ENCODE data around the gene PNMT. TPM values are rescaled to one million over a fixed set of nuclear protein-coding genes. Genes with fewer than 3 reads are reported as not detected.

PNMT gene
- total and polyA plus RNA-seq, 7 donors, result 5.9 to 15.3 (median 8.6) TPM

DNA sequence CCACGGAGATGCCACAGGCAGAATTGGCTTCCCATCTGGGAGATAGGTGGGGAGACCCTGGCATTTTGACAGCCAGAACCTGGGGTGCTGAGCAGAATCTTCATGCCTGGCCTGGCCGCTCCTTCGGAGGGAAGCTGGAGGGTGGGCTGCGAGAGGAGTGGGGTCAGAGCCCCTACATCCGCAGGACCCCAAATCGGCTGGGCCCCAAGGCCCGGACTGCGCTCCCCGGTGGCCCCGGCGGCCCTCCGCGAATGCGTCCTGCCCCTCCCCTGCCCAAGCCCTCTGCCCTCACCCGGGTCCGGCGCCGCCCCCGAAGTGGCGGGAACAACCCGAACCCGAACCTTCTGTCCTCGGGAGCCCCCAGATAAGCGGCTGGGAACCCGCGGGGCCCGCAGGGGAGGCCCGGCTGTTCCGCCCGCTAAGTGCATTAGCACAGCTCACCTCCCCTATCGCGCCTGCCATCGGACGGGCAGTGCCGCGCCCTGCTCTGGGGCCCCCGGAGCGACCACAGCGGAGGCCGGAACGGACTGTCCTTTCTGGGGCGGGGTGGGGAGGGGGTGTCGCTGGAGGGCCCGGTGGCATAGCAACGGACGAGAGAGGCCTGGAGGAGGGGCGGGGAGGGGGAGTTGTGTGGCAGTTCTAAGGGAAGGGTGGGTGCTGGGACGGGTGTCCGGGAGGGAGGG lies 850 bp upstream of the PNMT start:
- Histone ChIP-seq H3K36me3 (ENCODE audit: insufficient read depth in 1 of 2, low read depth in 1 of 2) (no peaks in the 10 kb centered on the region), H3K4me1 (peaks cover 50% of the 10 kb centered on the region), H3K27ac (peak overlapping the region; percentile 96), H3K9me3 (no peaks in the 10 kb centered on the region), H3K4me3 (peak overlapping the region; percentile 79), H3K27me3 (ENCODE audit: insufficient read depth in 3 of 3, low read length in 2 of 3) (no peaks in the 10 kb centered on the region)
- TF ChIP-seq CTCF (IDR thresholded peaks at IDR 0.05), result no peak
- WGBS, 3 donors, result 1 to 3% (median 3%) methylated on average over 43 to 49 of the region's 49 CpGs
- ATAC-seq (peak in 3 of 4 donors; percentile 9 to 26 (median 18)), DNase-seq (peak in 1 of 2 donors; percentile 88)
- intact Hi-C loops (cut with DNase I), result no loop called here

DNA sequence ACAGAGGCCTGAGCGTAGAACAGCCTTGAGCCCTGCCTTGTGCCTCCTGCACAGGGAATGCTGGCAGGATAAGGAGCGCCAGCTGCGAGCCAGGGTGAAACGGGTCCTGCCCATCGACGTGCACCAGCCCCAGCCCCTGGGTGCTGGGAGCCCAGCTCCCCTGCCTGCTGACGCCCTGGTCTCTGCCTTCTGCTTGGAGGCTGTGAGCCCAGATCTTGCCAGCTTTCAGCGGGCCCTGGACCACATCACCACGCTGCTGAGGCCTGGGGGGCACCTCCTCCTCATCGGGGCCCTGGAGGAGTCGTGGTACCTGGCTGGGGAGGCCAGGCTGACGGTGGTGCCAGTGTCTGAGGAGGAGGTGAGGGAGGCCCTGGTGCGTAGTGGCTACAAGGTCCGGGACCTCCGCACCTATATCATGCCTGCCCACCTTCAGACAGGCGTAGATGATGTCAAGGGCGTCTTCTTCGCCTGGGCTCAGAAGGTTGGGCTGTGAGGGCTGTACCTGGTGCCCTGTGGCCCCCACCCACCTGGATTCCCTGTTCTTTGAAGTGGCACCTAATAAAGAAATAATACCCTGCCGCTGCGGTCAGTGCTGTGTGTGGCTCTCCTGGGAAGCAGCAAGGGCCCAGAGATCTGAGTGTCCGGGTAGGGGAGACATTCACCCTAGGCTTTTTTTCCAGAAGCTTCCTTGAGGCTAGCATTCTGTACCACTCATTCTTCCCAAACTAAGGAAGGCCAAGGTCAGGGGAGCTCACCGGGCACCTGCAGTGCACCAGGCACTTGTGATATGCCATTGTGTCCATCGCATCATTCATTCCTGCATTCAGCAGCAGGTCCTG lies 1.9 kb downstream of the PNMT start:
- no peaks in the 10 kb centered on the region for H3K27me3 ChIP-seq (ENCODE audit: insufficient read depth in 3 of 3, low read length in 2 of 3)
- no peak for ATAC-seq
- no peak for TF ChIP-seq CTCF (IDR thresholded peaks at IDR 0.05)
- no peak overlapping the region for H3K4me3 ChIP-seq
- H3K27ac ChIP-seq, result peak overlapping the region; percentile 96
- 70 to 84% (median 70%) methylated on average over 23 of the region's 23 CpGs for WGBS, 3 donors
- intact Hi-C loops (cut with DNase I), result loop anchor here (2.0 to 5.0 kb wide), 4 partner anchors 33 to 62 kb away; partner anchors contain the start of genes MIEN1 (in 1 of the 2) and STARD3 (in 1 of the 2)
- H3K9me3 ChIP-seq, result no peaks in the 10 kb centered on the region
- DNase-seq, result peak in 1 of 2 donors; percentile 56
- no peaks in the 10 kb centered on the region for H3K36me3 ChIP-seq (ENCODE audit: insufficient read depth in 1 of 2, low read depth in 1 of 2)
- peaks cover 33% of the 10 kb centered on the region for H3K4me1 ChIP-seq

DNA sequence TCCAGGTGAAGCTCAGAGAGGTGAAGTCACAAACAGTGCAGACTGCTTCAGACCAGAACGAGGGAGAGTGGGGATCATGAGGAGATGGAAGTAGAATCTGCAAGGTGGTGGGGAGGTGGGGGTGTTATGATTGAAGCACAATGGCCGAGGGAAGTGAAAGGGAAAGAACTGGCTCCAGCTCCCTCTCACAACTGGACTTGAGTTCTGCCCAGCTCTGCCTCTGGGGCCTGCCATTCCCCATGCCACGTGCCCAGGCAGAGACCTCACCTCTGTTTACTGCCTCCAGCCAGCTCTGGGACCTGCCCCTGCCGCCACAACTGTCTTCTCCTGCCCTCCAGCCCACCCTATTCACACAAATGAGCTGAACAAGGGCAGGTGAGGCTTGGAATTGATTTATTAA lies 2.5 kb downstream of the PNMT start:
- no peak for ATAC-seq
- H3K9me3 ChIP-seq, result no peaks in the 10 kb centered on the region
- WGBS, 3 donors, result 27 to 47% (median 32%) methylated on average over 4 of the region's 4 CpGs
- H3K27ac ChIP-seq, result peak overlapping the region; percentile 96
- peak in 1 of 2 donors; percentile 27 for DNase-seq
- no peak overlapping the region for H3K4me3 ChIP-seq
- intact Hi-C loops (cut with DNase I), result loop anchor here (2.0 to 5.0 kb wide), 4 partner anchors 33 to 62 kb away; partner anchors contain the start of genes MIEN1 (in 1 of the 2) and STARD3 (in 1 of the 2)
- no peak for TF ChIP-seq CTCF (IDR thresholded peaks at IDR 0.05)
- peaks cover 35% of the 10 kb centered on the region for H3K4me1 ChIP-seq
- H3K36me3 ChIP-seq (ENCODE audit: insufficient read depth in 1 of 2, low read depth in 1 of 2), result no peaks in the 10 kb centered on the region
- H3K27me3 ChIP-seq (ENCODE audit: insufficient read depth in 3 of 3, low read length in 2 of 3), result no peaks in the 10 kb centered on the region

DNA sequence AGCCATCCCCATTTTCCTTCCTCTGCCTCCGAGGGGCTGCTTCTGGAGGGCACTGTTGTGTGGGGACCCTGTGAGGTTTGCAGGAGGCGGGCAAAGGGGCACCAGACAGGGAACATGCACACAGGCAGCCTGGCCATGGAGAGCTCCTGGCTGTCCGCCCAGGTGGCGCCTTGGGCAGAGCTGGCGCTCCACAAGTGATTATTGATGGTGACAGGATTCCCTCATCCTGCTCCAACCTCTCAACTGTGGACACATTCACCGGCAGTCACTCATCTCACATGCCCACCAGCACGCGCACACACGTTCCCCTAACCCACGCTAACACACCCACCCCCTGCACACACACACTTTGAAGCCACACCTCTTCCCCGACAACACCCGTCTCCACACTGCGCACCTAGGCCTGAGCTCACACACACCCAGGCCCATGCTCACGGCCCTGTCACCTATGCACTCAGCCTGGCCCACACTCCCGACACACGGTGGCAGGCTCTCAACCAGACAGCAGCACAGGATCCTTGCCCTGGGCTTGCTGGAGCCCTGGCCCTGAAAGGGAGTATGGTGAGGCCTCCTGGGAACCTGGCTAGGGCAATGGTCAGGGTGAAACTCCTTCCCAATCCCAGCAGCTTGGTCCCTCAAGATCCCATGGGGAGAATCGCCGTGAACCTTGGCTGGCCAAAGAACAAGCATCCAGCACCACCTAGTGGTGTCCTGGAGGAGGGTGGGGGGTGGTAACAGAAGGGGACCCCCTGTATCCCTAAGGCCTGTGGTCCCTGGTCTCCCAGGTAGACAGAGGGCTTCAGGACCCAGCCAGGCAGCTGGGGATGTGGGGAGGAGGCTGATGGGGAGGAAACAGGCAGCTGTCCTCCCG lies 3.6 kb downstream of the PNMT start:
- WGBS, 3 donors, result 18 to 38% (median 24%) methylated on average over 18 to 19 of the region's 19 CpGs
- H3K36me3 ChIP-seq (ENCODE audit: insufficient read depth in 1 of 2, low read depth in 1 of 2), result no peaks in the 10 kb centered on the region
- peak; percentile 56 for TF ChIP-seq CTCF (IDR thresholded peaks at IDR 0.05)
- intact Hi-C loops (cut with DNase I), result loop anchor here (2.0 to 5.0 kb wide), 4 partner anchors 35 to 60 kb away; partner anchors contain the start of genes MIEN1 (in 1 of the 2) and STARD3 (in 1 of the 2)
- ATAC-seq, result peak; percentile 26 to 41 (median 32)
- no peaks in the 10 kb centered on the region for H3K27me3 ChIP-seq (ENCODE audit: insufficient read depth in 3 of 3, low read length in 2 of 3)
- H3K4me3 ChIP-seq, result no peak overlapping the region
- peak in 1 of 2 donors; percentile 70 for DNase-seq
- H3K9me3 ChIP-seq, result no peaks in the 10 kb centered on the region
- H3K4me1 ChIP-seq, result peaks cover 44% of the 10 kb centered on the region
- H3K27ac ChIP-seq, result peak overlapping the region; percentile 96
